OCI-LY7 (cell line): ENCODE measurements around the gene SERP2. TPM values are rescaled to one million over a fixed set of nuclear protein-coding genes. Genes with fewer than 3 reads are reported as not detected.

Experiments
- BruUV-seq: library from RNA; stranded (reverse); fragments of 400-500 nt; replicated peaks from 2 replicates; lab custom pipeline; 2021; lab: Mats Ljungman, UMichigan
- CTCF ChIA-PET: fragments of 300-600 bp; sonication (Branson Sonifier 250); formaldehyde crosslinking; loops from one replicate; lab custom pipeline; 2022; ENCODE audit warnings: antibody characterized with exemption; ENCODE audit not compliant: unreplicated experiment; lab: Charles Lee
- POLR2A ChIA-PET: fragments of 300-600 bp; sonication (Branson Sonifier 250); formaldehyde crosslinking; loops from one replicate; lab custom pipeline; 2022; ENCODE audit warnings: antibody characterized with exemption; lab: Charles Lee
- DNase-seq: peaks from one replicate; pipeline ENCODE4 v3.0.0-alpha.2; 2015; ENCODE audit warnings: low spot score
- H2AFZ ChIP-seq: fragments of 200-600 bp; sonication (generic), shearing (Covaris generic); 2 replicates; pipeline ENCODE4 v1.6.1; 2014; ENCODE audit warnings: mild to moderate bottlenecking, antibody characterized with exemption, low read length, moderate library complexity
- H3K27ac ChIP-seq: fragments of 200-600 bp; sonication (generic); 2 replicates; pipeline ENCODE4 v1.5.1; 2014; ENCODE audit warnings: mixed run types, low read depth, mild to moderate bottlenecking, moderate library complexity, low read length, inconsistent platforms; ENCODE audit not compliant: poor library complexity, severe bottlenecking
- H3K36me3 ChIP-seq: fragments of 200-600 bp; sonication (generic); 2 replicates; pipeline ENCODE4 v1.6.1; 2014; ENCODE audit warnings: mild to moderate bottlenecking, antibody characterized with exemption, low read length, moderate library complexity, mixed read lengths; ENCODE audit not compliant: insufficient read depth
- H3K4me1 ChIP-seq: fragments of 200-600 bp; sonication (generic); 2 replicates; pipeline ENCODE4 v1.5.1; 2014; ENCODE audit warnings: mild to moderate bottlenecking, low read length; ENCODE audit not compliant: insufficient read depth, poor library complexity, severe bottlenecking
- H3K4me2 ChIP-seq: fragments of 200-600 bp; sonication (generic); 2 replicates; pipeline ENCODE4 v1.6.1; 2014; ENCODE audit warnings: mild to moderate bottlenecking, low read length
- H3K4me3 ChIP-seq: fragments of 200-600 bp; sonication (generic); 2 replicates; pipeline ENCODE4 v1.5.1; 2014; ENCODE audit warnings: mild to moderate bottlenecking, low read depth, low read length; ENCODE audit not compliant: poor library complexity, severe bottlenecking
- H3K79me2 ChIP-seq: fragments of 200-600 bp; sonication (generic); 2 replicates; pipeline ENCODE4 v1.6.1; 2016; ENCODE audit warnings: low read depth, mild to moderate bottlenecking, low read length, moderate library complexity, mixed read lengths; ENCODE audit not compliant: insufficient read depth
- H3K9me2 ChIP-seq: fragments of 200-600 bp; sonication (generic); 2 replicates; pipeline ENCODE4 v1.6.1; 2016; ENCODE audit warnings: mild to moderate bottlenecking, low read length, mixed read lengths; ENCODE audit not compliant: insufficient read depth
- H3K9me3 ChIP-seq: fragments of 200-600 bp; sonication (generic); 2 replicates; pipeline ENCODE4 v1.6.1; 2014; ENCODE audit warnings: mild to moderate bottlenecking, mixed run types, low read length, mixed read lengths
- H4K20me1 ChIP-seq: fragments of 200-600 bp; sonication (generic); 2 replicates; pipeline ENCODE4 v1.6.1; 2014; ENCODE audit warnings: mild to moderate bottlenecking, antibody characterized with exemption, low read length, moderate library complexity, mixed read lengths; ENCODE audit not compliant: insufficient read depth
- CTCF ChIP-seq: fragments of 200-600 bp; sonication (generic); conservative IDR thresholded peaks from 2 replicates; pipeline ENCODE4 v1.5.1; 2014; ENCODE audit warnings: mild to moderate bottlenecking, antibody characterized with exemption, low read length, moderate library complexity, mixed read lengths
- EZH2phosphoT487 ChIP-seq: fragments of 200-600 bp; sonication (generic); IDR thresholded peaks from 2 replicates; pipeline ENCODE4 v1.6.1; 2018; ENCODE audit warnings: low read depth, borderline replicate concordance, mild to moderate bottlenecking, mixed run types, antibody characterized with exemption, low read length, moderate library complexity, mixed read lengths
- intact Hi-C: fragments of 100-400 bp; cut with micrococcal nuclease; formaldehyde crosslinking; loops from one replicate; pipeline ENCODE4 v1.10.0; 2022; ENCODE audit not compliant: unreplicated experiment
- total RNA-seq, 2 experiments: library from RNA; depleted of rRNA in 1 of 2; stranded (reverse); fragments of >200 nt in 1 of 2; shearing (Covaris generic) in 1 of 2; gene quantifications; 2 replicates each; pipeline ENCODE4 v1.2.3, GENCODE V29; 2014 to 2022

SERP2 gene
- total RNA-seq, 2 experiments from 2014 or later = not detected

- intact Hi-C loops = no loop called here
- Histone ChIP-seq H3K4me1 (no peaks in the 10 kb centered on the region), H3K4me2 (no peak overlapping the region), H3K9me2 (no peaks in the 10 kb centered on the region), H4K20me1 (no peaks in the 10 kb centered on the region), H3K9me3 (no peaks in the 10 kb centered on the region), H3K79me2 (no peaks in the 10 kb centered on the region), H3K36me3 (no peaks in the 10 kb centered on the region), H3K27ac (no peak overlapping the region), H3K4me3 (no peak overlapping the region), H2AFZ (no peak overlapping the region)
- no TSS peak for BruUV-seq
- no peak for DNase-seq
- CTCF ChIA-PET = no interaction called here
- TF ChIP-seq CTCF (no peak), EZH2phosphoT487 (no peak)
- POLR2A ChIA-PET = interaction anchor here (0.8 to 1.6 kb wide), 2 partner anchors 14 to 60 kb away, joined by 3 read pairs; no protein-coding TSS in a partner anchor
Measured at GRCh38 chr13:44334751-44335150, 38.9 kb upstream of the SERP2 start.

GRCh38 chr13:44336934-44337333, 36.7 kb upstream of the SERP2 start:
- BruUV-seq = no TSS peak
- ChIA-PET CTCF (no interaction called here), POLR2A (no interaction called here)
- intact Hi-C loops = no loop called here
- peaks cover 7% of the 10 kb centered on the region for H3K4me1 ChIP-seq
- H3K79me2 ChIP-seq = no peaks in the 10 kb centered on the region
- TF ChIP-seq EZH2phosphoT487 = no peak
- no peak for TF ChIP-seq CTCF
- H3K9me3 ChIP-seq = no peaks in the 10 kb centered on the region
- H3K36me3 ChIP-seq = no peaks in the 10 kb centered on the region
- no peak overlapping the region for H3K27ac ChIP-seq
- H3K4me3 ChIP-seq = no peak overlapping the region
- H3K9me2 ChIP-seq = no peaks in the 10 kb centered on the region
- no peak overlapping the region for H3K4me2 ChIP-seq
- H4K20me1 ChIP-seq = no peaks in the 10 kb centered on the region
- no peak for DNase-seq
- no peak overlapping the region for H2AFZ ChIP-seq

DNA sequence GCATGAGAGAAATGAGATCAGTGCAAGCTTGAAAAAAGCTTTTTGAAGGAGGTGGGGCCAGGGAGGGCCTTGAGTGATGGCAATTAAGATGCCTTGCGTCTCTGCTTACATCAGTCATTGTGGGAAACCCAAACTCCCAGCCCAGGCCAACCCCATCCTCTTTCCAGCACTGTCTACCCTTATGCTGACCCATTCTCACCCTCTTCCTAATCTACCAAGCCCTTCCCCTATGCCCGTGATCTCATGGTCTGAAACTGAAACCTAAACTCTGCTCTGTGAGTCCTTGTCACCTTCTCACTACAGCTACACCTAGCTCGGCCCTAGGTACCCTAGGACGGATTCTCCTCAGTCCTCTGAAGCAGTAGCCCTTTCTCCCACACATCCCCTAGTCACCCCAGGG, 36.0 kb upstream of the SERP2 start:
- no peaks in the 10 kb centered on the region for H3K36me3 ChIP-seq
- POLR2A ChIA-PET = no interaction called here
- H3K4me3 ChIP-seq = no peak overlapping the region
- no TSS peak for BruUV-seq
- H3K4me1 ChIP-seq = peaks cover 7% of the 10 kb centered on the region
- H3K4me2 ChIP-seq = no peak overlapping the region
- H3K27ac ChIP-seq = no peak overlapping the region
- H3K79me2 ChIP-seq = no peaks in the 10 kb centered on the region
- intact Hi-C loops = no loop called here
- H4K20me1 ChIP-seq = no peaks in the 10 kb centered on the region
- no peak for TF ChIP-seq EZH2phosphoT487
- no peak for TF ChIP-seq CTCF
- no peak overlapping the region for H2AFZ ChIP-seq
- no peak for DNase-seq
- H3K9me3 ChIP-seq = no peaks in the 10 kb centered on the region
- CTCF ChIA-PET = no interaction called here
- no peaks in the 10 kb centered on the region for H3K9me2 ChIP-seq
